ENCODE measurements around the gene SVEP1. TPM values are rescaled to one million over a fixed set of nuclear protein-coding genes. Genes with fewer than 3 reads are reported as not detected.

Gene SVEP1
- total and polyA plus RNA-seq, 2 of the 13 experiments (the other 11 are each of a cell fraction or from before 2014, with no cell fraction given): not detected

DNA sequence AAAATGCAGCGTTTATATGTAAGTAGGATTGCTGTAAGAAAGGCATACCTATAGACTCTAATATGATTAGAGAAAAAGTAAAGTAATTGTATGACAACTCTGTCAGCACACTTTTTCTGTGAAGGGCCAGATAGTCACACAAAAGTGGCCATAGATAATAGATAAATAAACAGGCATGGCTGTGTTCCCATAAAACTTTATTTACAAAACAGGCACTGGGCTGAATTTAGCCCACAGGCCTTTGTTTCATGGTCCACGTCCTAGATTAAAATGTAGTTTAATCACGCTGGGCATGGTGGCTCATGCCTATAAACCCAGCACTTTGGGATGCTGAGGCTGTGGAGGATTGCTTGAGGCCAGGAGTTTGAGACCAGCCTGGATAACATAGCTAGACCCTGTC lies 233.2 kb downstream of the SVEP1 start:
- in situ Hi-C loops (cut with HindIII; ENCODE audit: extremely low pct_ligation_motif_present, low pct_unique_long_range_greater_than_20kb) (no loop called here), intact Hi-C loops (cut with micrococcal nuclease; ENCODE audit: unreplicated experiment) (no loop called here)
- Histone ChIP-seq H4K20me1 (ENCODE audit: insufficient read depth, low read length) (no peaks in the 10 kb centered on the region), H3K4me3 (replicated peaks in 1 of 3; ENCODE audit: insufficient read depth in 1 of 3, low read depth in 2 of 3, low read length in 3 of 3) (no peak overlapping the region), H3K79me2 (ENCODE audit: insufficient read depth, low read length) (no peaks in the 10 kb centered on the region), H3K9me3 (ENCODE audit: low read length) (no peaks in the 10 kb centered on the region), H3K9ac (ENCODE audit: insufficient read depth, low read depth, low read length) (no peak overlapping the region), H3K27ac (ENCODE audit: extremely low read length, insufficient read depth, low read length) (no peak overlapping the region), H2AFZ (ENCODE audit: low read length) (no peak overlapping the region), H3K4me2 (ENCODE audit: low read depth, low read length) (no peak overlapping the region), H3K36me3 (replicated peaks in 1 of 2; ENCODE audit: control insufficient read depth in 1 of 2, insufficient read depth in 2 of 2, low read length in 2 of 2) (no peaks in the 10 kb centered on the region), H3K27me3 (ENCODE audit: control insufficient read depth in 1 of 2, insufficient read depth in 2 of 2, low read length in 2 of 2) (no peaks in the 10 kb centered on the region), H3K4me1 (ENCODE audit: insufficient read depth, low read length) (no peaks in the 10 kb centered on the region)
- DNase-seq (ENCODE audit: low spot score): no peak
- POLR2A ChIA-PET: no interaction called here
- no peak for FAIRE-seq
- WGBS (ENCODE audit: low lambda C conversion rate): 10% methylated on average over 3 of the region's 3 CpGs
- CTCF ChIA-PET (ENCODE audit: low intra/inter-chr PET ratio, low total read pairs): no interaction called here
- BruUV-seq (replicated peaks): no TSS peak
- TF ChIP-seq, protein P1, sequence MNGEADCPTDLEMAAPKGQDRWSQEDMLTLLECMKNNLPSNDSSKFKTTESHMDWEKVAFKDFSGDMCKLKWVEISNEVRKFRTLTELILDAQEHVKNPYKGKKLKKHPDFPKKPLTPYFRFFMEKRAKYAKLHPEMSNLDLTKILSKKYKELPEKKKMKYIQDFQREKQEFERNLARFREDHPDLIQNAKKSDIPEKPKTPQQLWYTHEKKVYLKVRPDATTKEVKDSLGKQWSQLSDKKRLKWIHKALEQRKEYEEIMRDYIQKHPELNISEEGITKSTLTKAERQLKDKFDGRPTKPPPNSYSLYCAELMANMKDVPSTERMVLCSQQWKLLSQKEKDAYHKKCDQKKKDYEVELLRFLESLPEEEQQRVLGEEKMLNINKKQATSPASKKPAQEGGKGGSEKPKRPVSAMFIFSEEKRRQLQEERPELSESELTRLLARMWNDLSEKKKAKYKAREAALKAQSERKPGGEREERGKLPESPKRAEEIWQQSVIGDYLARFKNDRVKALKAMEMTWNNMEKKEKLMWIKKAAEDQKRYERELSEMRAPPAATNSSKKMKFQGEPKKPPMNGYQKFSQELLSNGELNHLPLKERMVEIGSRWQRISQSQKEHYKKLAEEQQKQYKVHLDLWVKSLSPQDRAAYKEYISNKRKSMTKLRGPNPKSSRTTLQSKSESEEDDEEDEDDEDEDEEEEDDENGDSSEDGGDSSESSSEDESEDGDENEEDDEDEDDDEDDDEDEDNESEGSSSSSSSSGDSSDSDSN (CRISPR knock-in tag; IDR thresholded peaks at IDR 0.05): no peak
- TF ChIP-seq ZNF256 (CRISPR knock-in tag; conservative IDR thresholded peaks at IDR 0.05) (no peak), SRSF4 (IDR thresholded peaks at IDR 0.05; ENCODE audit: low read depth, low read length, poor library complexity, severe bottlenecking) (no peak), CBFB (CRISPR knock-in tag; IDR thresholded peaks at IDR 0.05) (no peak)
- ATAC-seq: no peak

DNA sequence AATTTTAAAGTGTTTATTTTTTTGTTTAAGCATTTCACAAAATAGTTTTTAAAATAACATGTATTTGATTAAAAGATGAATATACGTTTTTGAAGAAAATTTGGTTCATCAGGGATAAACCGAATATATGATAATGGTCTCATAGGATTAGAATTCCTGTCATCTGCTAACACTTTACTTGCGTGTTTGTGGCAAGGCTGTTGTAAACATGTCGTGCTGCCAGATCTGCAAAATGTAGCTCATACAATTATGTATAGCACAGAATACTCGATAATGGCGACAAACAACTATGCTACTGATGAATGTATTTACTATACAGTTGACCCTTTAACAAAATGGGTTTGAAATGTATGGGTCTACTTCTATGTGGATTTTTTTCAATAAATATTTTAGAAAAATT lies 234.7 kb downstream of the SVEP1 start:
- BruUV-seq (replicated peaks): no TSS peak
- Histone ChIP-seq H3K4me3 (replicated peaks in 1 of 3; ENCODE audit: insufficient read depth in 1 of 3, low read depth in 2 of 3, low read length in 3 of 3) (no peak overlapping the region), H3K9me3 (ENCODE audit: low read length) (no peaks in the 10 kb centered on the region), H3K79me2 (ENCODE audit: insufficient read depth, low read length) (no peaks in the 10 kb centered on the region), H3K36me3 (replicated peaks in 1 of 2; ENCODE audit: control insufficient read depth in 1 of 2, insufficient read depth in 2 of 2, low read length in 2 of 2) (no peaks in the 10 kb centered on the region), H3K4me1 (ENCODE audit: insufficient read depth, low read length) (no peaks in the 10 kb centered on the region), H2AFZ (ENCODE audit: low read length) (no peak overlapping the region), H3K27me3 (ENCODE audit: control insufficient read depth in 1 of 2, insufficient read depth in 2 of 2, low read length in 2 of 2) (no peaks in the 10 kb centered on the region), H3K9ac (ENCODE audit: insufficient read depth, low read depth, low read length) (no peak overlapping the region), H3K4me2 (ENCODE audit: low read depth, low read length) (no peak overlapping the region), H3K27ac (ENCODE audit: extremely low read length, insufficient read depth, low read length) (no peak overlapping the region), H4K20me1 (ENCODE audit: insufficient read depth, low read length) (no peaks in the 10 kb centered on the region)
- FAIRE-seq: no peak
- intact Hi-C loops (cut with micrococcal nuclease; ENCODE audit: unreplicated experiment) (no loop called here), in situ Hi-C loops (cut with HindIII; ENCODE audit: extremely low pct_ligation_motif_present, low pct_unique_long_range_greater_than_20kb) (no loop called here)
- 52% methylated on average over 6 of the region's 6 CpGs for WGBS (ENCODE audit: low lambda C conversion rate)
- CTCF ChIA-PET (ENCODE audit: low intra/inter-chr PET ratio, low total read pairs): no interaction called here
- POLR2A ChIA-PET: no interaction called here
- no peak for TF ChIP-seq ZNF317 (CRISPR knock-in tag; IDR thresholded peaks at IDR 0.05)
- ATAC-seq: no peak
- DNase-seq (ENCODE audit: low spot score): no peak

Measured in HepG2 (cell line).